Activated CD8-positive, alpha-beta memory T cell treated with anti-CD3 and anti-CD28 coated beads, Interleukin-2, amount 50 U/mL, for 1 hour (primary cell): ENCODE data around the gene KCNN4.
"Not testable (repeated sequence)": the region's sequence is repeated elsewhere in the genome, so short reads cannot be mapped to it uniquely, and the experiment has no call there.

ENCODE experiments used
- DNase-seq: peaks from one replicate; pipeline ENCODE4 v3.0.0-alpha.2; 2020; ENCODE audit errors: extremely low read depth

KCNN4 gene

DNA sequence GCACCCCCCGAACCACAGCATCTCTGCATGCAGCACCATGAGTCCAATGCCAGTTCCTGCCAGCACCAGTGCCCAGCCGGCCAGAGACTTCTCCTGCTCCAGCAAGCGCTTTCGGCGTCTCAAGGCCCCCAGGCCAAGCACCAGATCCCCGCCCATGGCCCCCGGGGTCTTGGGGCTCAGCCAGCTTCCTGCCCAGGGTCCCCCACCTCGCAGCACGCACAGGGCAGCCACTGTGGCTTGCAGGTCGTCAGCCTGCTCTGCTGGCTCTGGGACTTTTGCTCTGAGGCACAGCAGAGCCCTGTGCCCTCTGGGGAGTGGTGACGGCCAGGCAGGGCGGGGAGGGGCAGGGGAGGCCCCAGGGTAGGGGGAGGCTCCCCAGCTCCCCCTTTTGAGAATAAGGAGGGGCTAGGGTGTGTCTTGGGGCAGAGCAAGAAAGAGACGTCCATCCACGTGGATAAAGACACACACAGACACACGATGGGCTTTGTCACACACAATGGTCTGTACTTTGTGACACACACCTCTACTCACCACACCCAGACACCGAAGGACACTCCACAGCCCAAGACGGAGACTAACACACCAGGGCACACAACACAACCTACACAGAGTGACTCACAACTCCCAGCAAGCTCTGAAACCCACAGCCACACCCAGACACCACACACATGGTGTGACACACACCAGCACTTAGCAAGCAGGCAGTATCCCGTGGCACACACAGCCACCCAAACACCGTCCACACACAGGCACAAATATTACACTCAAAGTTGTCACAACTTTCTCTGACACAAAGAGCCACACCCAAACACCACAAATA is at the start of gene KCNN4:
TSS of gene KCNN4 (minus strand) at position 268 of the 820 bp plus-strand sequence. CDS start at position 156, 112 bp downstream.
- DNase-seq: no peak

DNA sequence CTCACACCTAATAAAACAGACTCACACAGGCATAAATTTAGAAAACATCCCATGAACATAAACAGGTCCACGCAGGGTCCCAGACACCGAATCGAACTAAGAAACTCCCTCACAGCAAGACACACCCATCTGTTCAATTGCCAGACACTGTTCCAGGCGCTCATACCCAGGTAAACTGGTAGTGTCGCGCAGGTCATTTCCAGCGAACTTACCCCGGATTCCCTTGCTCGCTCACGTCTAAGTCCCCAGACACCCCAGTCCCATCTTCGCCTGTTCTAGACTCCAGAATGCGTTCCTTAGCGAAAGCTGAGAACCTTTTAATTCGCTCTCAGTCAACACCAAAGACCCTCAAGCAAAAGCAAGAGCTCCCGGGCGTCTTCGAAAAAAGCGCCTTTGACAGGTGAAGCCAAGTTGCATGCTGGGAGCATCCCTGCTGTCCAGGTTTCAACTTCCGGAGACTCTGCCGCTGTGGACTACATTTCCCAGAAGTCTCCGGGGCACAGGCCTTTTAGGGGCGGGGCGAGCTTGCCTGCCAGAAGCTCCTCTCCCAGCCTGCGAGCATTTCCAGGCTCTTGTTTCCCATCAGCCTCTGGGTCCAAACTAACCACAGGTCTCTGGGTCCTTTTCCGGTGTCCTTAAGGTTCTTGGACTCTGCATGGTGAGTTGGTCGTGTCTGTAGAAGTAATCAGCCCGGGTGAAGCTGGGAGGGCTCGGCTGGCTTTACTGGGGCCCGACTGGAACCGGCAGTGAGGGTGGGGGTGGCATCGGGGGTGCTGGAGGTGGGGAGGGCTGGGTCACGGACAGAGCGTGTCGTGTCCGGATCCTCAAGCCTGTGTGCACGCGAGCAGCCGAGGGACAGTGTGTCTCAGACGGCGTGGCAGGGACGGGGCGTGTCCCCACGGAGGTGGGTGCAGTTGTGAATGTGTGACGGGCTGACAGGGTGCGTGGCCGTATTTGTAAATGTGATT is 46.3 kb upstream of the KCNN4 start, which contains the start of gene ZNF283:
TSS of gene ZNF283 (plus strand) at position 535 of the 968 bp plus-strand sequence. CDS start 6,184 bp downstream, outside the sequence.
- peak; percentile 45 for DNase-seq

DNA sequence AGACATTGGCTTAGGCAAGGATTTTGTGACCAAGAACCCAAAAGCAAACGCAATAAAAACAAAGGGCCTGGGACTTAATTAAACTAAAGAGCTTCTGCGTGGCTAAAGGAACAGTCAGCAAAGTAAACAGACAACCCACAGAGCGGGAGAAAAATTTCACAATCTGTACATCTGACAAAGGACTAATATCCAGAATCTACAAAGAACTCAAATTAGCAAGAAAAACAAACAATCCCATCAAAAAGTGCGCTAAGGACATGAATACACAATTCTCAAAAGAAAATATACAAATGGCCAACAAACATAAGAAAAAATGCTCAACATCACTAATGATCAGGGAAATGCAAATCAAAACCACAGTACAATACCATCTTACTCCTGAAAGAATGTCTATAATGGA is 43.8 kb upstream of the KCNN4 start:
- DNase-seq: not testable (repeated sequence)

DNA sequence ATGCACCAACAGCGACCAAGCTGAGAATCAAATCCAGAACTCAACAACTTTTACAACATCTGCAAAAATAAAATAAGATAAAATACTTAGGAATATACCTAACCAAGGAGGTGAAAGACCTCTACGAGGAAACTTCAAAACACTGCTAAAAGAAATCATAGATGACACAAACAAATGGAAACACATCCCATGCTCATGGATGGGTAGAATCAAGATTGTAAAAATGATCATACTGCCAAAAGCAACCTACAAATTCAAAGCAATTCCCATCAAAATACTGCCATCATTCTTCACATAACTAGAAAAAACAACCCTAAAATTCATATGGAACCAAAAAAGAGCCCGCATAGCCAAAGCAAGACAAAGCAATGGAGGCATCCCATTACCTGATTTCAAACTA is 43.1 kb upstream of the KCNN4 start:
- not testable (repeated sequence) for DNase-seq

DNA sequence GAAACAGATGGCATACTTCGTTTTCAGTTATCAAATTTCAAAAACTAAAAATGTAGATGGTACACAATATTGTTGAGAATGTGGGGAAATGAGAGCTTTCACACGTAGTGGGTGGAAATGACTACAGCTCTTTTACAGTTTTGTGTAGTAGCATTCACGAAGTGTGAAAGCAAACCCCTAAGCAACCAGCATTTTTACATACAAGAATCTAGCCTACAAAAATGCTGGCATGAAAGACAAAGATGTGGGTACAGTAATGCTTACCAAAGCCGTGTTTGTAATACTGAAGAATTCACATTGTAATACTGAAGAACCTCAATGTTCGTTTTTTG is 40.1 kb upstream of the KCNN4 start:
- no peak for DNase-seq

DNA sequence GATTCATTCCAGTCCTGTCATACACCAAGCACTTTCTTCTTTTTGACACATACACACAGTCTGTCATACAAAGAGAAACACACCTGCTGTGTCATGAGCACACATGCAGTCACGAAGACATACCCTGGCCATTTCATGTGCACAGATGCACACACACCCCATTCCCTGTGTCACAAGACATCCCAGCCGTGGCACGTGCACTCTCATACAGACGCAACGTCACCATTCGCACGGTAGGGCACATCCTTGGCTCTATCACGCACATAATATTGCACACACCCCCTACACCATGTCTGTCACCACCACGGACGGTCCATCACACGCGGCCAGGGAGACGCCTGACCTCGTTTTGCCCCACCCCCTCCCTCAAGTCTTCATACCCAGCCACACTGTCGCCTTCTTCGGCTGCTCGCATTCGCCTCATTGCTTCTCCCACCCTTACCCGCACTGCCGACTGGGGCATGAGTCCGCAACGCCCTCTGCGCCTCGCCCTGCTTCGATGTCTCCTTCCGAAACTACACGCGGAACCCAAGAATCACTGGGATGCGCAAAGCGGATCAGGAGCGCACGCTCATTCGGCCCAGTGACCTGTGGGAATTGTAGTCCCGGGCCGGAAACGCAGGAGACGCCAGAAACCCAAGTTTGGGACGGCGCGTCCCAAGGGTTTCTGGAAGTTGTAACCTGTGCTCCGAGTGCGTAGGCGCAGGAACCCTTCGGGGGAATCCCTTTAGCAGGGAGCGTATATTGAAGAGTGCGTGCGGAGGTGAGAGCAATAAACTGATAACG is 39.5 kb upstream of the KCNN4 start:
- no peak for DNase-seq

DNA sequence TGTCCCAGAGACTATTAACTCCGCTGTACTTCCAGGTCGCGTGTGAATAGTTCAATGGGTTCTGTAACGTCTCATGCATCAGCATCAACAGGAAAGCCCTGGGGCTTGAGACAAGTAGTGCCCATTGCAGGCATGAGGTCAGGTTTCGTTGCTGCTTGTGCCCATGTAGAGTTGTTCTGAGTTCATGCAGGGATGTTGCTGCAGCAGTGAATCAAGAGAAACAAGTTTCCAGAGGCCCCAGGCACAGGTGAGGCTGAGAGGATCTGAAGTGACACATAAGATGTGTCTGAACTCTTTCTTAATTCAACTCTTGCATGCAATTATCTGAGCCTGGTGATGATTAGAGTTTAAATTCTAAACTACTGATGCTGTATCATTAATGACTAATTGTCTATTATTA is 37.7 kb upstream of the KCNN4 start:
- no peak for DNase-seq

DNA sequence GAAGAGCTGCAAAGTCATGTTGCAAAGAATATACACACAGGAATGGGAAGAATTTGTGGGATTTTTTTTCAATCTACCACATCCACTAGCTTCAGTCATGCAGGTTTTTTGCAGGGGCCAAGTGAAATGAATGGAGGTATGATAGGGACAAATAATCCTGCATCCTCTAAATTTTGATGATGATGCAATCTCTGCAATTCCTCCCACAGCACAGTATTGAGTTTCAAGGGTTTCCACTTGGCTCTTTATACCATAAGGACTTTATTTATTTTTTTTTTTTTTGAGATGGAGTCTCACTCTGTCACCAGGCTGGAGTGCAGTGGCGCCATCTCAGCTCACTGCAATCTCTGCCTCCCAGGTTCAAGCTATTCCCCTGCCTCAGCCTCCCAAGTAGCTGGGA is 36.7 kb upstream of the KCNN4 start:
- not testable (repeated sequence) for DNase-seq

DNA sequence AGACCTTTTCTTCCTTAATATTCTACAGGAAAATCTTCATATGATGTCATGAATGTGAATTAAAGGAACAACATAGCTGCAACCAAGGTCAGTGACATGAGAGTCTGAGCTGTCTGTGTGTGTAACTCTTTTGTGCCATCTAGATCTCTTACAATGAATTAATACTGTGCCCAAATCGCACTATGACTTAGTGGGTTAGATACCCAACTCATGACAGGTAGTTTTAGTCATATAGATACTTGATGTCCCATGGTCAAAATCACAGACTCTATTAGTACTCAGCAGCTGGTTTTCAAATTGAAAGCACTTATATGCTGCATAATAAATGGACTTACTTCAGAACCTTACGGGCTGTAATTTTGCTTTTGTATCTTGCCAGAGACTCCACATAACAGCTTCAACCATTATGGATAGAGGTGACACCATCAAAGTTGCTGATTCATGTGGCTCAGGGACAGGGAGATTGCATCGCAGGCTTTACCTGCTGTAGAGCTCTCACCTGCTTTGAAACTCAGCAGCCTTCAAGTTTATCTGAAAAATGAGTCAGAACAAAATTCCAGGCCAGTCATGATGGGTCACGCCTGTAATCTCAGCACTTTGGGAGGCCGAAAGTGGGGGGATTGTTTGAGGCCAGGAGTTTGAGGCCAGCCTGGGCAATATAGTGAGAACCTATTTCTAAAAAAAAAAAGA is 34.0 kb upstream of the KCNN4 start:
- no peak for DNase-seq

DNA sequence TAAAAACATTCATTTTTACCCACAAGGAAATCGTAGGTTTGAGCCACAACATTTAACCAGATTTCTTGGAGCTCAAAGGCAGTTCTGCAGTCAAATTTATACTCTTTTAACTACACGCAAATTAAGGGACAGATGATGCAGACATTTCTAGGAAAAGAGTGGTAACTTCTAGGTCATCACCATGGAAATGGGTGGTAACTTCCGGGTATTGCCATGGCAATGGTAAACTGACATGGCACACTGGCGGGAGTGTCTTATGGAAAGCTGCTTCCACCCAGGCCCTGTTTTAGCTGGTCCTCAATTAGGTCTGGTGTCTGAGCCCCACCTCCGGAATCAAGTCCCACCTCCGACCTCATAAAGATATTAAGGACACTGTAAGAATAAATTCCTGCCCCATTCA is 31.9 kb upstream of the KCNN4 start:
- no peak for DNase-seq

DNA sequence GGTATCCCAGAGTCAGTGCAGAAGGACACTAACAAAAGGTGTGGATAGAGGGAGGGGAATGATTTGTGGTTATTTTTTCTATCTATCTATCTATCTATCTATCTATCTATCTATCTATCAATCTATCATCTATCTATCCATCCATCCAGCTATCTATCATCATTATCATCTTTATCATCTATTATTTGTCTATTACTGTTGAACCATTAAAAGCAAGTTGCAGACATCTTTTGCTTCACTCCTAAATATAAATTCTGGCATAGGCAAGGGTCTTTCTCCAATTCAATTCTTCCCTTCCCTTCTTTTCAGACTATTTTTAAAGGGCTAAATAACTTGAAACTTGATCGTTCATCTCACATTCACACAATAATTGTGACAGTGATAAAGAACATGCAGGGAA is 31.5 kb upstream of the KCNN4 start:
- DNase-seq: no peak

DNA sequence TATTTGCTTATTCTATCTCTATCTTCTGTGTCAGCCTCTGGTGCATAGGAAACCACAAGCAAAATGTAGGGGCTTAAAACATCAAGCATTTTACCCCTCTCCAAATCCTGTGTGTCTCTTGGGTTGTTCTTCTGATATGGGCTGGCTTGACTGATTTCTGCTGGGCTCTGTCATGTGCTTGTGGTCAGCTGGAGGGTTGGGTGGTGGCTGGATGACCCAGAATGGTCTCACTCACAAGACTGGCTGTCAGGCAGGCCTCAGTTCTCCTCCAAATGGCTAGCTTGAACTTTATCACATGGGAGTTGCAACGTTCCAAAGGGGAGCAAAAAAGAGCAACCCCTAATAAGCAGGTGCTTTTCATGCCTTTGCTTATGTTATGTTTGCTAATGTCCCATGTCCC is 31.1 kb upstream of the KCNN4 start:
- DNase-seq: no peak

DNA sequence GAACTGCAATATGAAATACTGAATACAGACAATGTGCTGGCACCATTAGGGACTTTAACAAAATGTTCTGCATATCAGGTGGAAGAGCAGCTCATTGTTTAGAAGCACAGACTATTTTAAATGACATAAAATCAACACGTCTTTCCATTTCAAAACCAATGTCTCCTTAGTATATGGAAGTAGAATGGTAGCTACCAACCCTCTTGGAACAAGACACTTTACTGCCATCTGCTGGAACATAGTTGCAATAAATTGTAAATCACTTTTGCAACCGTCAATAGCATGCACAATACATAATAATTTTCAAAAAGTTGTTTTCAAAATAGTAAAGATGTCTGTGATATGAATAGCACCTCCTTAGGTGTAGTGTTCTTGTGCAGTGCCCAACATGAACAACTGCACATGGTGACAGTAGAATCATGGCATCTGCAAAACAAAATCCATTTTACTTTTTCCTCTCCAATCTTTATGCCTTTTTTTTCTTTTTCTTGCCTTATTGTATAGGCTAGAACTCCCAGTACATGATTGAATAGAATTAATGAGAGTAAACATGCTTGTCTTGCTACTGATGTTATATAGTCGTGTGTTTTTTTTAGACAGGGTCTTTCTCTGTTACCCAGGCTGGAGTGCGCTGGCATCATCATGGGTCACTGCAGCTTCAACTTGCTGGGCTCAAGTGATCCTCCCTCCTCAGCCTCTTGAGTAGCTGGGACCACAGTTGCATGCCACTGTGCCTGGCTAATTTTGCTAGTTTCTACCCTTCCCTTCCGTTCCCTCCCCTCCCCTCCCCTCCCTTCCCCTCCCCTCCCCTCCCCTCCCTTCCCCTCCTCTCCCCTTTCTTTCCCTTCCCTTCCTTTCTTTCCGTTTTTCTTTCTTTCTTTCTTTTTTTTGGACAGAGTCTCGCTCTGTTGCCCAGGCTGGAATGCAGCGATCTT is 29.3 kb upstream of the KCNN4 start:
- DNase-seq: no peak

DNA sequence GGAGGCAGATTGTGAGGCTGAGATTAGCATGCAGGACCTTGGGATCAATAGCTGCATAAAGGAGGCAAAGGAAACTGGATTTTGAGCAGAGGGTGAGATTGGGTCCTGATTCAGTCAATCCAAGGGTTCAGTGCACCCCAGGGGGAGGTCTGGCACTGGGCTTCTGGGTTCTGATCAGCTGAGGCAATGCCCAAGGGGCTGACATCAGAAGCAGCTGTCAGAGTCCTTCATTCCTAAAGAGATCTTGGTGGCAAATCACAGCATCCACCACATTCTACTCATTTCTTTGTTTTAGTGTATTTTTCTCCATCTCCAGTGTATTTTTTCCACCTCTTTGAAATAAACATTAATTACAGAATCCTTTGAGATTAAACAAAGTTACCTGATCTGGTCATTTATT is 26.9 kb upstream of the KCNN4 start:
- no peak for DNase-seq

DNA sequence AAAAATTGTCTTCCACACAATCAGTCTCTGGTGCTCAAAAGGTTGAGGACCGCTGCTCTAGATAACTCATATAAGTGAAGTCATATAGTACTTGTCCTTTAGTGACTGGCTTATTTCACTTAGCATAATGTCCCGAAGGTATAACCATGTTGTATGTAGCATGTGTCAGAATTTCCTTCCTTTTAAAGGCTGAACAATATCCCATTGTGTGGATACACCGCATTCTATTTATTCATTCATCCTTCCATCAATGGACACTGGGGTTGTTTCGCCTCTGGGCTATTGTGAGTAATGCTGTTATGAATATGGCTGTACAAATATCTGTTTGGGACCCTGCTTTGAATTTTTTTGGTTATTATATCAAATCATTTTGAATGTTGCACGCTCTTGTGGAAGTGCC is 26.1 kb upstream of the KCNN4 start:
- no peak for DNase-seq

DNA sequence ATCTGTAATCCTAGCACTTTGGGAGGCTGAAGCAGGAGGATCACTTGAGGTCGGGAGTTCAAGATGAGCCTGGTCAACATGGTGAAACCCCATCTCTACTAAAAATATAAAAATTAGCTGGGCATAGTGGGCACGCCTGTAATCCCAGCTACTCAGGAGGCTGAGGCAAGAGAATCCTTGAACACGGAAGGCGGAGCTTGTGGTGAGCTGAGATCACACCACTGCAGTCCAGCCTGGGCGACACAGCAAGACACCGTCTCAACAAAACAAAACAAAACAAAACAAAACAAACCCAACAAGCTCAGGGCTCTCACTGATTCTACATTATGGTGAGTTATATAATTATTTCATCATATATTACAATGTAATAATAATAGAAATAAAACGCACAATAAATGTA is 25.6 kb upstream of the KCNN4 start:
- DNase-seq: not testable (repeated sequence)

DNA sequence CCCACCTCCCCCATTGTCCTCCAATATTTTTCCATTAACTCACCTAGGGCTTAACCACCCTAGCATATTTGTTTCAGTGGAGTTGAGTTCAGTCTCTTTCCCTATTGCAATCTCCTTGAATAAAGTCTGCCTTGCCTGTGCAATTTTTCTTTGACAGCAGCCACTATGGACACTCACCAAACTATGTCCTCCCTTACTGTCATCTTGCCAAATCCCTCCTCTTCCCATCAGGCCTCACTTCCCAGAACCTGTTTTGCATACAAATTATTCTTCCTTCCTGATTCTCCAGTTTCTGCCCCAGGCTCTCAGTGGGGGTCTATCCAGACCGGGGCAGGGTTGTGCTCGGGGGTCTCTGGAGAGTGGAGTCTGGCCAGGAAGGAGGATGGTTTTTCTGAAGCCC is 23.7 kb upstream of the KCNN4 start:
- DNase-seq: no peak

DNA sequence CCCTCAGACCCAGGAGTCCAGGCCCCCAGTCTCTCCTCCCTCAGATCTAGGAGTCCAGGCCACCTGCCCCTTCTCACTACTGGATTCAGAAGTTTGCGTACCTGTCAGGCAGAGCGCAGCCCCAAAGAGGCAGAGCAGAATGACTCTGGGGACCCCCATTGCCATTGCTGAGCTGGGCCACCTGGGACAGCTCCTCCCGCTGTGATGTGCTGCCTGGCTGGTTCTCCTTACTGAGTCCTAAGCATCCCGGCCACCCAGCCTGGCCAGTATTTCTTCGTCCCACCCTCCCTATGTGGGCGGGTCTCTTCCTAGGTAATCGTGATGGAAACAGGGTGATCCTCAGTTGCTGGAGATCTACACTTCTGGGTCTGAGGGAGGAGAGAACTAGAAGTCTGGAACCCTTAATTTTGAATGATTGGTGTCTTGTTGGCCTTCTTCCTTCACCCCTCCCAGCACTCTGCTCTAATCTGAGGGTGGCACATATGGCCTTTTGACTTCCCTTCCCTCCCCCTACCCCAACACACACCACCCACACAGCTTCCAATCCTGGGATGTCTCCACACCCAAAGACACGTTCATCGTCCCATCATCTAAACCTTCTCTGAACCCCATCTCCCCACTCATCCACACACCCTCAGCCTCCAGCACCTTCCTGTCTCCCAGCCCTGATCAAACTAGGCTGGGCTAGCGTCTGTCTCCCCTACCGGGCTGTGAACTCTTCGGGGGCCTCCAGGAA is 21.6 kb upstream of the KCNN4 start, which contains the start of gene LYPD5:
TSS of gene LYPD5 (minus strand) at position 232 of the 736 bp plus-strand sequence. CDS start at position 165, 67 bp downstream.
- no peak for DNase-seq

DNA sequence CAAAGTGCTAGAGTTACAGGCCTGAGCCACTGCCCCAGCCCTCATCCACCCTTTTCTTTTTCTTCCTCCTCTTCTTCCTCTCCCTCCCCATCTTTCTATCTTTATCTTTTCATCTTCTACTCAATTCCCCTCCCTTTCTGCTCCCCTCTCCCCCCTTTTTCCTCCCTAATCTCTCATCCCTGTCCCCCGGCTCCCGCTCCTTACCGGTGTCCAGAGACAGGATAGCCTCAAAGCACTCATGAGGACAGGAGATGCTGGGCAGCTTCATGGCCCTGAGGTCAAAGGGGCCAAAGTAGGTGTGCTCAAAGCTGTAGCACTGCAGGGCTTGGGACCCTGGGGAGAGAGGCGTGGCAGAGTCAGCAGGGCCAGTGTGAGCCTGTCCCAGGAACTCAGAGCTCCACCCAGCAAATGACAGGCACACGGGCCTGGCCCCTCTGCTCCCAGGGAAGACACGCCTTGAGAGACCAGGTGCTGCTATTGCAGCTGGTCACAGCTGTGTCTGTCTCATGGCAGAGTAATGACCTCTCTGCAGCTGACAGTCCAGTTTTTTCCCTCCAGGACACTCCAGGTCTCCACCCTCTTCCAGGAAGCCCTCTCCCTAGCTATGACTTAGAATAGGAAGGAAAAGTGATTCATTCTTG is 18.8 kb upstream of the KCNN4 start:
- no peak for DNase-seq
